VCaP (cell line): ENCODE results near the gene SMIM35.

Source experiments
- H3K27ac ChIP-seq: fragments of 450-650 bp; 2 replicates; pipeline ENCODE4 v1.5.1; 2017
- CTCF ChIP-seq: fragments of 450-650 bp; conservative IDR thresholded peaks from 2 replicates; pipeline ENCODE4 v1.5.1; 2017; ENCODE audit warnings: mild to moderate bottlenecking, moderate library complexity

The SMIM35 gene

GRCh38 chr11:117998664-117999353 is 88.0 kb downstream of the SMIM35 start:
- no peak overlapping the region for H3K27ac ChIP-seq
- no peak for TF ChIP-seq CTCF

- no peak for TF ChIP-seq CTCF
- no peak overlapping the region for H3K27ac ChIP-seq
Measured at GRCh38 chr11:117997823-117998579, 88.8 kb downstream of the SMIM35 start.

GRCh38 chr11:117997406-117997805 is 89.4 kb downstream of the SMIM35 start:
- H3K27ac ChIP-seq: no peak overlapping the region
- no peak for TF ChIP-seq CTCF

- no peak for TF ChIP-seq CTCF
- H3K27ac ChIP-seq: no peak overlapping the region
Measured at GRCh38 chr11:117996058-117996457, 90.7 kb downstream of the SMIM35 start.

- TF ChIP-seq CTCF: no peak
- H3K27ac ChIP-seq: no peak overlapping the region
Measured at GRCh38 chr11:117995472-117995871, 91.3 kb downstream of the SMIM35 start.

GRCh38 chr11:117993988-117994745 is 92.6 kb downstream of the SMIM35 start:
- H3K27ac ChIP-seq: no peak overlapping the region
- no peak for TF ChIP-seq CTCF

- H3K27ac ChIP-seq: no peak overlapping the region
- TF ChIP-seq CTCF: no peak
Measured at GRCh38 chr11:117992620-117993019, 94.1 kb downstream of the SMIM35 start.
